22Rv1 (cell line): ENCODE measurements around the gene FPGS.

Source experiments
- CTCF ChIP-seq: fragments of 450-650 bp; IDR thresholded peaks from 2 replicates; pipeline ENCODE4 v1.5.1; 2017; ENCODE audit warnings: mild to moderate bottlenecking
- ZFX ChIP-seq: fragments of 450-650 bp; IDR thresholded peaks from 2 replicates; pipeline ENCODE4 v1.6.1; 2017; ENCODE audit warnings: antibody characterized with exemption, borderline replicate concordance

- TF ChIP-seq CTCF (no peak), ZFX (no peak)
These were observed 40.5 kb upstream of the FPGS start for GRCh38 chr9:127762111-127762676.
